ENCODE results near the gene SEC61G. TPM values are rescaled to one million over a fixed set of nuclear protein-coding genes. Genes with fewer than 3 reads are reported as not detected.

SEC61G gene
- total RNA-seq, 2 donors from 2014 or later = 137 to 170 TPM

DNA sequence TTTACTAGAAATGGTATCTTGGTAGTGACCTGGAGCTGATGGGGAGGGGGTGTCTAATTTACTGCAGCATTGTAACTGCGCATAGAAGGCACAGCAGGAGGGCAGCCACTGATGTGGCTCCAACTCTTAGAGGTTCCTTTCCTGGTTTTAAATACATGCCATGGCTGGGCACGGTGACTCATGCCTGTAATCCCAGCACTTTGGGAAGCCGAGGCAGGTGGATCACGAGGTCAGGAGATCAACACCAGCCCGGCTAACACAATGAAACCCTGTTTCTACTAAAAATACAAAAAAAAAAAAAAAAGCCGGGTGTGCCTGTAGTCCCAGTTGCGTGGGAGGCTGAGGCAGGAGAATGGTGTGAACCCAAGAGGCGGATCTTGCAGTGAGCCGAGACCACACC is 19.2 kb upstream of the SEC61G start:
- H3K9me3 ChIP-seq = no peaks in the 10 kb centered on the region
- H3K27me3 ChIP-seq = no peaks in the 10 kb centered on the region
- no peaks in the 10 kb centered on the region for H3K36me3 ChIP-seq
- no peak overlapping the region for H3K9ac ChIP-seq (ENCODE audit: low read depth in 2 of 2, low read length in 2 of 2)
- H3K4me3 ChIP-seq = no peak overlapping the region
- intact Hi-C loops (cut with DNase I) = loop anchor here (10.0 kb wide), 1 partner anchor 637 kb away; no protein-coding TSS in a partner anchor
- no peak for DNase-seq
- no peaks in the 10 kb centered on the region for H3K4me1 ChIP-seq
- TF ChIP-seq, protein P1, sequence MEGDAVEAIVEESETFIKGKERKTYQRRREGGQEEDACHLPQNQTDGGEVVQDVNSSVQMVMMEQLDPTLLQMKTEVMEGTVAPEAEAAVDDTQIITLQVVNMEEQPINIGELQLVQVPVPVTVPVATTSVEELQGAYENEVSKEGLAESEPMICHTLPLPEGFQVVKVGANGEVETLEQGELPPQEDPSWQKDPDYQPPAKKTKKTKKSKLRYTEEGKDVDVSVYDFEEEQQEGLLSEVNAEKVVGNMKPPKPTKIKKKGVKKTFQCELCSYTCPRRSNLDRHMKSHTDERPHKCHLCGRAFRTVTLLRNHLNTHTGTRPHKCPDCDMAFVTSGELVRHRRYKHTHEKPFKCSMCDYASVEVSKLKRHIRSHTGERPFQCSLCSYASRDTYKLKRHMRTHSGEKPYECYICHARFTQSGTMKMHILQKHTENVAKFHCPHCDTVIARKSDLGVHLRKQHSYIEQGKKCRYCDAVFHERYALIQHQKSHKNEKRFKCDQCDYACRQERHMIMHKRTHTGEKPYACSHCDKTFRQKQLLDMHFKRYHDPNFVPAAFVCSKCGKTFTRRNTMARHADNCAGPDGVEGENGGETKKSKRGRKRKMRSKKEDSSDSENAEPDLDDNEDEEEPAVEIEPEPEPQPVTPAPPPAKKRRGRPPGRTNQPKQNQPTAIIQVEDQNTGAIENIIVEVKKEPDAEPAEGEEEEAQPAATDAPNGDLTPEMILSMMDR (IDR thresholded peaks at IDR 0.05) = no peak
- H3K27ac ChIP-seq = no peak overlapping the region

DNA sequence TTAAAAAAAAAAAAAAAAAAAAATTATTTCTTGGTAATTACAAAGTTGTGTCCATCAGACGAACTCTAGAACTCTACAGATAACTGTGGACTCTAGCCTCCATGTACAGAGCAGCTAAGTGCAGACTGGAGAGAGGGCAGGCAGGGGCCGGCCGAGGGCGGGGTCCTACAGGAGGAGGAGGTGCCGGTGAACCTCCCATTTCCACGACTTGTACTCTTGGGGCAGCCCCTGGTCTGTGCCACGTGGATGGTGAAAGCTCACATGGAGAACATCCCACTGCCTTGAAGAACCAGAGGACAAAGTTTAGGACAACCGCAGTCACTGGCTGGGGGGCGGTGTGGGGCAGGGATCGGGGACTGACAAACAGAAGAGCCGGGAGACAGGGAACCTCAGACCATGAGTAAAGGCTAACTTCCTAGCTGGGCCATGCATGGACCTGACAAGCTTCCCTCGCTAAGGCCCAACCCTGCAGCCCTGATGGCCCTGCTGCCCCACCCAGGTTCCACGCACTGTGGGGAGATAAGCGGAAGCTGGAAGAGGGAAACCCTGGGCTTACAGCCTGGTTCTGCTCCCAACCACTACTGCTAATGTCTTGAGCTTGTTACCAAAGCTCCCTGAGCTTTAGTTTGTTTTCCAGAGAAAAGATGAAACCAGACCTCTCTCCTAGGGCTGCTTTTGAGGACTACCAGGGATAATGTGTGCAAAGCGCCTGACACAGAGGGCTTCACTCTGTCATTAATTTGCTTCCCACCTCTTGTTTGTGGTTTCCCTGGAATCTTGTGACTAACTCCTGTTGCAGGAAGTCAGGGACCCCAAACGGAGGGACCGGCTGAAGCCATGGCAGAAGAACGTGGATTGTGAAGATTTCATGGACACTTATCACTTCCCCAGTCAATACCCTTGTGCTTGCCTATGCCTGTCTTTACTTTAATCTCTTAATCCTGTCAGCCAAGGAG is 16.1 kb upstream of the SEC61G start:
- Histone ChIP-seq H3K36me3 (no peaks in the 10 kb centered on the region), H3K4me1 (no peaks in the 10 kb centered on the region), H3K9me3 (no peaks in the 10 kb centered on the region), H3K4me3 (no peak overlapping the region), H3K27me3 (no peaks in the 10 kb centered on the region), H3K9ac (ENCODE audit: low read depth in 2 of 2, low read length in 2 of 2) (no peak overlapping the region), H3K27ac (no peak overlapping the region)
- DNase-seq = no peak
- TF ChIP-seq, protein P1 (IDR thresholded peaks at IDR 0.05) = no peak
- intact Hi-C loops (cut with DNase I) = loop anchor here (2.0 to 10.0 kb wide), 2 partner anchors 480 to 640 kb away; no protein-coding TSS in a partner anchor

DNA sequence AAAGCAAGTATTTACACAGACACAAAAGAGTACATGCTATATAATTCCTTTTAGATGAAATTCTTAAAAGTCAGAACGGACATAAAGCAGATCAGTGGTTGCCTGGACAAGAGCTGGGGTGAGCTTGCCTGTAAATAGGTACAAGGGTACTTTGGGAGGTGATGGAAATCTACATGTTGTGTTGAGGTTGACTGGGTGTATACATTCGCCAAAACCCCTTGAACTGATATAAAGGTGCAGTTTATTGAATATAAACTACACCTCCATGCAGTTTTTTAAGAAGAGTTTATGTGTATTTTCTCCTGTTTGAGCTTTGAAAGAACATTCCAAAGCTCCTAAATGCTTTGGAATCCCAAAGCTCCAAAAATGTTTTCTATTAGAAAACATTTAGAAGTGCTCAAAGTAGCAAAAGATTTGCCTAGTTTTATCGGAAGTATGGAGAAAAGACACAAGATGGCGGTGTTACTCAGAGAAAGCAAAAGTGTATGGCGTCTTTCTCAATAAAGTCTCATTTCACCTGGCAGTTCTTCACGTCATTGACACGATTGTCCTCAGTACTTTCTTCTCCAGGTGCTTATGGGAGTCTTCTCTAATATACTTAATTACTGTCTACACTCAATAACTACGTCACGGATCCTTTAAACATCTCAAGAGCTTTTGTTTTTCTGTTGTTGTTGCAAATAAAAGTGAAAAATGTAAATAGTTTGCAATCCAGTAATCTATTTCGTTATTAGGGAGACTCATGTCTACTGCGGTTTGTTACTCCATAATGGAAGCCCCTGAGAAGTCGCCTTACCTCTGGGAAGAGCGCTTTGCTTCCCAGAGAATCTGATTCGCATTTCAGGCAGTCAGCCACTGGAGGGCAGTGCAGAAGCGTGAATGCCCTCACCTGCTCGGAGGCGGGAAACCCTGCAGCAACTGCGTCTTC is 14.7 kb upstream of the SEC61G start:
- intact Hi-C loops (cut with DNase I) = loop anchor here (2.0 to 10.0 kb wide), 2 partner anchors 481 to 641 kb away; no protein-coding TSS in a partner anchor
- H3K27ac ChIP-seq = no peak overlapping the region
- H3K9me3 ChIP-seq = no peaks in the 10 kb centered on the region
- peak overlapping the region; percentile 15 to 71 for H3K9ac ChIP-seq (ENCODE audit: low read depth in 2 of 2, low read length in 2 of 2)
- H3K4me1 ChIP-seq = no peaks in the 10 kb centered on the region
- peak overlapping the region; percentile 28 for H3K4me3 ChIP-seq
- no peaks in the 10 kb centered on the region for H3K36me3 ChIP-seq
- H3K27me3 ChIP-seq = no peaks in the 10 kb centered on the region
- TF ChIP-seq, protein P1 (IDR thresholded peaks at IDR 0.05) = peak; percentile 72
- DNase-seq = peak; percentile 87

DNA sequence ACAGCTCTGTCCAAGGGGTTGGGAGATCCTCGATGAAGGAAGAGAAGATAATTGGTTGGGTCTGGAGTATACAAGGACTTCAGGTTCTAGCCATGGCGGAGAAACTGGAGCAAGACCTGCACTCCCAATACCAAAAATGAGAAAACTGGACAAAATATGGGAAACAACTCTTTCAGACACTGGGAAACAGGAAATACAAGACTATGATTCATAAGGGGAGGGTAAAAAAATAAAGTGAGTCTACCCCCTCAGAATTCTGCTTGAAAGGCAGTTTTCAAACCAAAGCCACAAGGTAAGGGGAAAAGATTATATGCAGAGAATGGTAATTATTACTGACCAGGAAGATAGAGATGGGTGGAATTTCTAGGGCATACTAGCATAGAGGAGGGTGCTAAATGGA is 10.2 kb upstream of the SEC61G start:
- no peaks in the 10 kb centered on the region for H3K27me3 ChIP-seq
- no peak overlapping the region for H3K4me3 ChIP-seq
- DNase-seq = no peak
- no peaks in the 10 kb centered on the region for H3K4me1 ChIP-seq
- no peak overlapping the region for H3K9ac ChIP-seq (ENCODE audit: low read depth in 2 of 2, low read length in 2 of 2)
- intact Hi-C loops (cut with DNase I) = loop anchor here (5.0 kb wide), 1 partner anchor 878 kb away; no protein-coding TSS in a partner anchor
- H3K27ac ChIP-seq = no peak overlapping the region
- no peaks in the 10 kb centered on the region for H3K36me3 ChIP-seq
- no peaks in the 10 kb centered on the region for H3K9me3 ChIP-seq
- TF ChIP-seq, protein P1 (IDR thresholded peaks at IDR 0.05) = no peak

DNA sequence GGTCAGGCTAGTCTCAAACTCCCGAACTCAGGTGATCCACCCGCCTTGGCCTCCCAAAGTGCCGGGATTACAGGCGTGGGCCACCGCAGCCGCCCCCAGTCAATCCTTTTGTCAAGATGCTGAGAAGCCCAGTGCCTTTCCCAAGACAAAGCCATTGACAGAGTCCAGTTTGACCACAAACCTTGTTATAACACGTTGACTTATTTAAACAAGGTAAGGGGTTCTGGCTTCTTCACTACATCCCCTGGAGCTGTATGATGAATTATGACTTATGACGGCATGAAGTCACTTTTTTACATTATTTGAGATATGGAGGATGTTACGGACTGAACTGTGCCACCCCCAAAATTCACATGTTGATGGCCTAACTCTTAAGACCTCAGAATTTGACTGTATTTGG is 5.8 kb upstream of the SEC61G start:
- H3K9me3 ChIP-seq = no peaks in the 10 kb centered on the region
- intact Hi-C loops (cut with DNase I) = loop anchor here (5.0 kb wide), 1 partner anchor 882 kb away; no protein-coding TSS in a partner anchor
- no peak overlapping the region for H3K9ac ChIP-seq (ENCODE audit: low read depth in 2 of 2, low read length in 2 of 2)
- TF ChIP-seq, protein P1 (IDR thresholded peaks at IDR 0.05) = no peak
- DNase-seq = no peak
- H3K4me3 ChIP-seq = no peak overlapping the region
- H3K4me1 ChIP-seq = no peaks in the 10 kb centered on the region
- H3K27me3 ChIP-seq = no peaks in the 10 kb centered on the region
- no peak overlapping the region for H3K27ac ChIP-seq
- H3K36me3 ChIP-seq = no peaks in the 10 kb centered on the region

Measured in colonic mucosa (tissue), 4 donors.